SK-N-MC (cell line): ENCODE measurements around the gene IFT172.

ENCODE experiments used
- EZH2 ChIP-seq: fragments of 200-600 bp; sonication (generic); IDR thresholded peaks from one replicate; pipeline ENCODE4 v1.6.1; 2017; ENCODE audit warnings: antibody characterized with exemption
- FOXP2 ChIP-seq: optimal IDR thresholded peaks from 2 replicates; pipeline ENCODE3; 2011; ENCODE audit warnings: mild to moderate bottlenecking, moderate library complexity; ENCODE audit not compliant: insufficient read depth; ENCODE audit errors: extremely low read length, control extremely low read depth
- POLR2AphosphoS5 ChIP-seq: IDR thresholded peaks from 2 replicates; pipeline ENCODE4 v1.6.1; 2012; ENCODE audit warnings: mild to moderate bottlenecking, low read depth, low read length, borderline replicate concordance

DNA sequence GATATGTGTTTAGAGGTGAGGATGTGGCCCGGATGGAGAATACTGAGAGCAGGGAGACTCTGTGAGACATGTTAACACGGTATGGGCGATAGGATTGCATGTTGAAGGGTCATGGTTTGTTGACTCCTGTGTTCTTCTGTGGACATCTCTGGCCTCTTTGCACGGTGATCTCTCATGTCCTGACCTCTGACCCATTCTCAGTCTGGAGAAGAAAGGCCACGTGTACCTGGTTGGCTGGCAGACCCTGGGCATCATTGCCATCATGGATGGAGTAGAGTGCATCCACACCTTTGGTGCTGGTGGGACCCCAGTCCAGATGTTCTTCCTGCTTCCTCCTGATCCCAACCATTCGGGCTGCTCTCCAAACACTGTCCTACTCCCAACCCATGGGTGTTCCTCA is 17.0 kb upstream of the IFT172 start:
- TF ChIP-seq EZH2 (no peak), POLR2AphosphoS5 (no peak), FOXP2 (no peak)
